GM06990 (cell line): ENCODE results near the gene UVSSA.
A peak's percentile ranks its signal among the peaks of the same experiment; 100 is the strongest.

Experiments used
- DNase-seq: peaks from one replicate; pipeline ENCODE4 v3.0.0-alpha.2; 2011; ENCODE audit not compliant: insufficient read length; ENCODE audit errors: extremely low read depth
- H3K27me3 ChIP-seq: replicated peaks from 2 replicates; pipeline ENCODE4 v1.6.0; 2011; ENCODE audit warnings: low read length; ENCODE audit not compliant: control insufficient read depth, insufficient read depth
- H3K36me3 ChIP-seq: 2 replicates; pipeline ENCODE4 v1.5.1; 2011; ENCODE audit warnings: low read length; ENCODE audit not compliant: control insufficient read depth, insufficient read depth
- H3K4me3 ChIP-seq: replicated peaks from 2 replicates; pipeline ENCODE4 v1.5.1; 2011; ENCODE audit warnings: low read depth, mild to moderate bottlenecking, control low read depth, low read length
- CTCF ChIP-seq: IDR thresholded peaks from 2 replicates; pipeline ENCODE4 v1.5.1; 2011; ENCODE audit warnings: low read length, control low read depth, mild to moderate bottlenecking, inconsistent platforms; ENCODE audit not compliant: insufficient read depth, poor library complexity, severe bottlenecking

UVSSA gene

GRCh38 chr4:1315836-1316536 is 31.0 kb upstream of the UVSSA start:
- peaks cover 45% of the 10 kb centered on the region for H3K36me3 ChIP-seq
- no peak for TF ChIP-seq CTCF

DNA sequence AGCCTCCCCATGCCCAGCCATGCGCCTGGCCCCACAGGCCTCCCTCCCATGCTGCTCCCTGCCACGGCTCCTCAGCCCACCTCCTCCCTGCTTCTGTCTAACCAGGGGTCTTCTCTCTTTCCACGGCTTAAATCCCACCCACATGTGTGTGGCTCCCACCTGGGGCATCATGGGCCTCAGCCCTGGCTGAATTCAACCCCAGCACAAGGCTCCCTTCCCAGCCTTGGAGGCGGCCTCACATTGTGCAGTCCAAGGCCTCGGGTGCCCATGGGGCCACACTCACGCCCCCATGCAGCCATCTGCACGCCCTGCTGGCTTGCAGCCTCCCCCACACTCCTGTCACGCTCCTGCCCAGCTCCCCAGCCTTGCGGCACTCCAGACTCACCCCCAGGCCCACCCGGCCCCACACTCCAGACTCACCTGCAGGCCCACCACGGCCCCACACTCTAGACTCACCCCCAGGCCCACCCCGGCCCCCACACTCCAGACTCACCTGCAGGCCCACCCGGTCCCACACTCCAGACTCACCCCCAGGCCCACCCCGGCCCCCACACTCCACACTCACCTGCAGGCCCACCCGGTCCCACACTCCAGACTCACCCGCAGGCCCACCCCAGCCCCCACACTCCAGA is 30.4 kb upstream of the UVSSA start:
- TF ChIP-seq CTCF = no peak
- Histone ChIP-seq H3K36me3 (peaks cover 45% of the 10 kb centered on the region), H3K4me3 (no peak overlapping the region), H3K27me3 (no peaks in the 10 kb centered on the region)
- no peak for DNase-seq

More at GRCh38 chr4:1315836-1316536, 31.0 kb upstream of the UVSSA start:
- no peak for DNase-seq
- Histone ChIP-seq H3K4me3 (no peak overlapping the region), H3K27me3 (no peaks in the 10 kb centered on the region)

GRCh38 chr4:1317177-1318045 is 29.6 kb upstream of the UVSSA start:
- no peak for TF ChIP-seq CTCF
- no peak for DNase-seq
- Histone ChIP-seq H3K4me3 (no peak overlapping the region), H3K36me3 (peaks cover 42% of the 10 kb centered on the region), H3K27me3 (no peaks in the 10 kb centered on the region)

DNA sequence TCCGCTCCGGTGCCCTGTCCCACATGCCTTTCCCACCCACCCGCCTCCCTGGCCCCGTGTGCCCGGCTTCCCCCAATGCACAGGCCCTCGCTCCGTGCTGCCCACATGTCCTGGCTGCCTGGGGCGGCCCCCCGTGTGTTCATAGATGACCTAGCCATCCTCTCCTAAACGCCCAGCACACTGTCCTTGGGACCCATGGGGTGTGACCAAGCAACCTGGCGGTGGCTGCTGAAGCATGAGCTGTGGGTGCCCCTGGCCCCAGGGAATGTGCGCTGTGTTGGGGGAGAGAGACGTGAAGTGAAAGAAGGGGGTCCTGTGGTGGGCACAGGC is 29.0 kb upstream of the UVSSA start:
- H3K4me3 ChIP-seq = no peak overlapping the region
- DNase-seq = no peak
- TF ChIP-seq CTCF = no peak
- H3K36me3 ChIP-seq = peaks cover 36% of the 10 kb centered on the region
- no peaks in the 10 kb centered on the region for H3K27me3 ChIP-seq

- DNase-seq = no peak
- TF ChIP-seq CTCF = peak; percentile 35
- Histone ChIP-seq H3K27me3 (no peaks in the 10 kb centered on the region), H3K36me3 (peaks cover 33% of the 10 kb centered on the region), H3K4me3 (no peak overlapping the region)
Measured at GRCh38 chr4:1318488-1319213, 28.4 kb upstream of the UVSSA start.
